Cardiac fibroblast (primary cell): ENCODE data around the gene TRPV2.
A peak's percentile ranks its signal among the peaks of the same experiment; 100 is the strongest.

ENCODE experiments used
- DNase-seq, 2 donors: peaks; one replicate each; pipeline versions ENCODE4 v3.0.0 to v3.0.0-alpha.2; 2010; ENCODE audit warnings: low read depth in 2 of 2
- H3K4me3 ChIP-seq, 2 donors: replicated peaks in 1 of 2; 1 replicate in 1 of 2; 2 replicates in 1 of 2; pipeline ENCODE4 v1.5.1; 2011; ENCODE audit warnings: low read depth in 2 of 2, low read length in 2 of 2, mild to moderate bottlenecking in 2 of 2, moderate library complexity in 1 of 2
- TF ChIP-seq, protein P1 (sequence below): IDR thresholded peaks from one replicate; pipeline ENCODE4 v1.5.1; 2011; ENCODE audit warnings: low read depth, mild to moderate bottlenecking, low read length, inconsistent platforms

The TRPV2 gene

DNA sequence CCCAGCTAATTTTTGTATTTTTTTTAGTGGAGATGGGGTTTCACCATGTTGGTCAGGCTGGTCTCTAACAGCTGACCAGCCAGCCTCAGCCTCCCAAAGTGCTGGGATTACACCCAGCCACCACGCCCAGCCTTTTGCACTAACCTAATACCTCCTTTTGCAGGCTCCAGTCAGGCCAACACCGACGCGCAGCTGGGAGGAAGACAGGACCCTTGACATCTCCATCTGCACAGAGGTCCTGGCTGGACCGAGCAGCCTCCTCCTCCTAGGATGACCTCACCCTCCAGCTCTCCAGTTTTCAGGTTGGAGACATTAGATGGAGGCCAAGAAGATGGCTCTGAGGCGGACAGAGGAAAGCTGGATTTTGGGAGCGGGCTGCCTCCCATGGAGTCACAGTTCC is 2.0 kb downstream of the TRPV2 start:
- TF ChIP-seq, protein P1, sequence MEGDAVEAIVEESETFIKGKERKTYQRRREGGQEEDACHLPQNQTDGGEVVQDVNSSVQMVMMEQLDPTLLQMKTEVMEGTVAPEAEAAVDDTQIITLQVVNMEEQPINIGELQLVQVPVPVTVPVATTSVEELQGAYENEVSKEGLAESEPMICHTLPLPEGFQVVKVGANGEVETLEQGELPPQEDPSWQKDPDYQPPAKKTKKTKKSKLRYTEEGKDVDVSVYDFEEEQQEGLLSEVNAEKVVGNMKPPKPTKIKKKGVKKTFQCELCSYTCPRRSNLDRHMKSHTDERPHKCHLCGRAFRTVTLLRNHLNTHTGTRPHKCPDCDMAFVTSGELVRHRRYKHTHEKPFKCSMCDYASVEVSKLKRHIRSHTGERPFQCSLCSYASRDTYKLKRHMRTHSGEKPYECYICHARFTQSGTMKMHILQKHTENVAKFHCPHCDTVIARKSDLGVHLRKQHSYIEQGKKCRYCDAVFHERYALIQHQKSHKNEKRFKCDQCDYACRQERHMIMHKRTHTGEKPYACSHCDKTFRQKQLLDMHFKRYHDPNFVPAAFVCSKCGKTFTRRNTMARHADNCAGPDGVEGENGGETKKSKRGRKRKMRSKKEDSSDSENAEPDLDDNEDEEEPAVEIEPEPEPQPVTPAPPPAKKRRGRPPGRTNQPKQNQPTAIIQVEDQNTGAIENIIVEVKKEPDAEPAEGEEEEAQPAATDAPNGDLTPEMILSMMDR = no peak
- DNase-seq = no peak
- H3K4me3 ChIP-seq = no peak overlapping the region

DNA sequence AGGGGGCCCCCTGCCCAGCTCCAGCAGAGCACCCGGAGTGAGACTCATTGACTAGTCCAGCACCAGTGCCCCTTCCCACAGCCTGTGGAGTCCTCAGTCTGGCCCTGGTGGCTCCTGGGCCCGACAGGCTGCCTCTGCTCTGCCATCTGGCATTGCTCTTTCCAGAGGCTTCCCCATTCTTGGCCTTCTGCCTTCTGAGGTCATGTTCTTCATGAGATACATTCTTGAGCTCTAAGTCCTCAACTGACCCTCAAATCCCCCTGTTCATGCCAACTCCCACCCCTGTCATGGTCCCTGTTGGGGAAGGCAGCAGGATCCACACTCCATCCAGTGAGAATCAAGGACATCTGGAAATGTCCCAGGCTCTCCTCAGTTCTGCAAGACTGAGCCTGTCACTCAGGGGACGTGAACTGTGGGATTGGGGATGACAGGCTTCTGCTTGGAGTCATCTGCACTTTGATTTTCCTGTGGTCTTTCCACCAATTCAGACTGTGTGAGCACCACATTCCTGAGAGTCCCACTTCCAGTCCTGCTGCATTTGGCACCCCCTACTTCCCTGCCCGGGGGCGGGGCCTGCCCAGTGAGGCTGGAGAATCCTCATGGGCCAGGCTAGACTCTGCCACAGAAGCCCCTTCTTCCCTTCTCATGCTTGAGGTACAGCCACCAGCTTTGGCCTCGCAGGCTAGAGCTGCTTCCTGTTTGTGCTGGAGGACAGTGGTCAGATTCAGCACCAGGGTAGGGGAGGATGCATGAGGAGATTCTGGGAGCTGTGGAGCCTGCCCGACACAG is 2.7 kb downstream of the TRPV2 start:
- TF ChIP-seq, protein P1 = no peak
- H3K4me3 ChIP-seq = no peak overlapping the region
- DNase-seq = peak in 1 of 2 donors; percentile 55

DNA sequence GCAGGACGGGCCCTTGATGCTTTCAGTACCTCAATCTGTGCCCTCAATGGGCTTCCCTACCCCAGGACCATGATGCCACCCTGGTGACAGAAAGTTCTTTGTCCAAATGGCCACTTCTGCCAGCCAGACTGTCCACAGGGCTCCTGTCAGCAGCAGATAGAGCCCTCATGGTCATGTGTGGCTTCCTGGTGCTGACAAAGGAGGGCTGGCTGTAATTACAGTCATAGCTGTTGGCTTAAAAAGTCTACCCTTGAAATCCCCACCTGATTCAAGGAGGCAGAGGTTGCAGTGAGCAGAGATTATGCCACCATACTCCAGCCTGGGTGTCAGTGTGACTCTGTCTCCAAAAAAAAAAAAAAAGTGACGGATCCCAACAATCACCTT is 3.3 kb downstream of the TRPV2 start:
- TF ChIP-seq, protein P1 = no peak
- DNase-seq = no peak
- no peak overlapping the region for H3K4me3 ChIP-seq

DNA sequence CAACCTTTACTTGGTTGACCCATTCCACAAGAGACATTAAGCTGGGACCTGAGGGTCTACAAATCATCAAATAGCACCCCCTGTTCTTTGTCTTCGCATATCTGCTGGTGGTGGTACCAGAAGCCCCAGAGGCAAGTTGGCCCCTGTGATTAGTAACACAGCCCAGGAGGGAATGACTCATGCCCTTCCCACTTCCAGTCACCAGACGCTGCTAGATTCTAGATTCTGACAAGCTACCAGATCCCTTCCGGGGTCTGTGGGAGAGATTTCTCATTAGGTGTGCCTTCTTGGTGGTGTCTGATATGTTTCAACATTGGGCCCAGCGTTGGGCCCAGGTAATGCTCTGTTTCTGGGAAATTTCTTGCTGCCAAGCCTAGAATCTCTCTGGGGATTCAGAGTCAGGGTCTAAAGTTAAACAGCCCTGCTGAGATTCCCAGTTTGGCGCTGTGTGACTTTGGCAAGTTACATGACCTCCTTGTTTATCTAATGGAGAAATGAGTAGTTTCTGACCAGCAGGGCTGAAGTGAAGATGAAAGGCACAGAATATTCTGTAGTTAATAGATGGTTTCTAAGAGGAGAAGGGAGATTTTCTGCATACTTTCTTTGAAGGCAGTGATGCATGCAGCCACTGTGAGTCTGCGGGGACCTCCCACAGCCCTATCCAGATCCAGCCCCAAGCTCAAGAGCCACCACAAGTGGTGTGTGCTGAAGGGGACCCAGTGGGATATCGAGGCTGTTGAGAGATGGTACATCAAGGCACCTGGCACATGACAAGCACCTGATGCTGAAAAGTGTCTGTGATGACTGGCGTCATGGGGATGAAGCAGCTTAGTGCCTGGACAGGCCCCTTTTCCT is 3.9 kb downstream of the TRPV2 start:
- TF ChIP-seq, protein P1 = no peak
- no peak overlapping the region for H3K4me3 ChIP-seq
- DNase-seq = peak; percentile 73 to 88

DNA sequence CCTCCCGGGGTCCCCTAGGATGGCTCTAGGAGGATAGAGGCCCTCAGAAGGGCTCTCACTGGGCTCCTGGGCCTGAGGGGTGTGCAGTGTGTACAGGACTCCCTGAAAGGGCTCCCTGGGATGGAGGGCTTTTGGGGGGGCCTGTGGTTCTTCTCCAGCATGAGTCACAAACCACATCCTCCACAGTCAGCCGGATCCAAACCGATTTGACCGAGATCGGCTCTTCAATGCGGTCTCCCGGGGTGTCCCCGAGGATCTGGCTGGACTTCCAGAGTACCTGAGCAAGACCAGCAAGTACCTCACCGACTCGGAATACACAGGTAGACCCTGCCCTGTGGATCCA is 4.5 kb downstream of the TRPV2 start:
- DNase-seq = peak; percentile 55 to 80
- TF ChIP-seq, protein P1 = no peak
- no peak overlapping the region for H3K4me3 ChIP-seq

DNA sequence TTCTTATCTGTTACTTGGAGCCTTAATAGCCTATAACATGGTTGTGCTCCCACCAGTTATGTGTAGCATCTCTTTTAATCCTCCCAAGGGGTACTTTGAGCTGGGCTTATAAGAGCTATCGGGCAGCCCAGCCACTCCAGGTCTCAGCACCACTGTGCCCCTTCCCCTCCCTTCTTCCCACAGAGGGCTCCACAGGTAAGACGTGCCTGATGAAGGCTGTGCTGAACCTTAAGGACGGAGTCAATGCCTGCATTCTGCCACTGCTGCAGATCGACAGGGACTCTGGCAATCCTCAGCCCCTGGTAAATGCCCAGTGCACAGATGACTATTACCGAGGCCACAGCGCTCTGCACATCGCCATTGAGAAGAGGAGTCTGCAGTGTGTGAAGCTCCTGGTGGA is 7.0 kb downstream of the TRPV2 start:
- no peak for DNase-seq
- TF ChIP-seq, protein P1 = no peak
- no peak overlapping the region for H3K4me3 ChIP-seq
